ENCODE data around the gene ADARB2. TPM values are rescaled to one million over a fixed set of nuclear protein-coding genes. Genes with fewer than 3 reads are reported as not detected.

ADARB2 gene
- total RNA-seq, 2 donors from 2014 or later, result 8.0 to 12.2 TPM

- Histone ChIP-seq H3K27me3 (no peaks in the 10 kb centered on the region), H3K4me3 (no peak overlapping the region), H3K9me3 (no peaks in the 10 kb centered on the region), H3K36me3 (replicated peaks in 1 of 2; ENCODE audit: insufficient read depth in 1 of 2, low read depth in 2 of 2) (no peaks in the 10 kb centered on the region), H3K4me1 (no peaks in the 10 kb centered on the region), H3K27ac (no peak overlapping the region)
- no peak for TF ChIP-seq CTCF (IDR thresholded peaks at IDR 0.05)
- no peak for TF ChIP-seq POLR2A (IDR thresholded peaks at IDR 0.05)
- DNase-seq, result no peak
- no peak for ATAC-seq
- intact Hi-C loops (cut with DNase I), result no loop called here
- WGBS, 2 donors, result 62 to 71% methylated on average over 4 to 5 of the region's 5 CpGs
Measured at GRCh38 chr10:1595726-1596125, 141.6 kb downstream of the ADARB2 start.

DNA sequence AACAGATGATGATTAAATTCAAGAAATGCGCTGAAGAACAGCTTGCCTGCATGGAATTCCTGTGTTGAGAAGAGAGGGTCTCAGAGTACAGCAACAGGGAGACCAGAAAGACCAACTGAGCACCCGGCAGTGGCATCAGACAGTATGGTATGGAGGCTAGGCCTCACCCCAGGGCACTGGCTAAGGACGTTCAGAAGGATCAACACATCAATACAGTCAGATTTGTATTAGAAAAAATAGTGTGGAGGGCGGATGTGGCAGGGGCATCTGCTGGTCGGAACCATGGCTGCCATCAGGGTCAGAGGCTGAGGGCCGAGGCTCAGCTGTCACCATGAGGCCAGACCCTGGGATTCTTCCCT is 142.1 kb downstream of the ADARB2 start:
- intact Hi-C loops (cut with DNase I), result no loop called here
- no peak for ATAC-seq
- H3K27ac ChIP-seq, result no peak overlapping the region
- H3K36me3 ChIP-seq (replicated peaks in 1 of 2; ENCODE audit: insufficient read depth in 1 of 2, low read depth in 2 of 2), result no peaks in the 10 kb centered on the region
- H3K4me1 ChIP-seq, result no peaks in the 10 kb centered on the region
- no peaks in the 10 kb centered on the region for H3K27me3 ChIP-seq
- no peak overlapping the region for H3K4me3 ChIP-seq
- no peak for TF ChIP-seq CTCF (IDR thresholded peaks at IDR 0.05)
- TF ChIP-seq POLR2A (IDR thresholded peaks at IDR 0.05), result no peak
- no peaks in the 10 kb centered on the region for H3K9me3 ChIP-seq
- 70 to 75% methylated on average over 5 to 6 of the region's 6 CpGs for WGBS, 2 donors
- DNase-seq, result no peak

DNA sequence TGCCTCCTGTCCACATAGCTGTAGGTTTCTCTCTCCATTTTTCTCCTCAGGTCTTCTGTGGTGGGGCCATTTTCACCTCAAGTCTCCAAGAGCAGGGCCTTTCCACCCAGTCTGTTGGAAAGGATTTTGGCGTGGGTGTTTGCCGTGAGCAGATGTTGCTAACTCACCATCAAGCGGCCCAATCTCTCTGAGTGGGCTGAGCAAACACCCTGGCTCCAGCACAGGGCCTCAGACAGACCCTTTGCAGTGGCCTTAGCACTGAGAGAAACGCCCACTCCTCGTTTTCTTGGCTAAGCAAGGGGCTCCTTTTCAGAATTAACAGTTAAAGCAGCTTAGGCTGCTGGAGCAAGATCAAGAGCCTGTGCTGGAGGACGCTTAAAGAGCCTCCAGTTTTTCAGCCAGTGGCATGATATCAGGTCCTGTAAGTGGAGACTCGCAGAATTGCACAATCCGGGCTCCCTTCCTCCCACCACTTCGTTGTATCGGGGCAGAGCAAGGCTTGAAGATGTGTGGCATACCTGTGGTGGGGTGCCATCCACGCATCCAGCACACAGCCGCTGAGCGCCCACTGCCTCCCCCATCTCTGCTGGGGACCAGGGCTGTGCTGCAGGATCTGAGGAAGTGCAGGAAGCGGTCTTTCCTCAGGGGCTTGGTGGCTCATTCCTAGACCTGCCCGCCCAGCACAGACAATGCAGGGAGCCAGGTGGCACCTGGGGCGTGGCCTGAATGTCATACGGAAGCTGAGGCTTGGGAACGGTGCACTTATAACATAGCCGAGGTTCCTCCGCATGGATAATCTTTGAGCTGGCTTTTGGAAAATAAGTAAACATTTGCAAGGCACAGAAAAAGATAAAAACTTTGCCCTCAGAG is 142.7 kb downstream of the ADARB2 start:
- 54 to 59% methylated on average over 19 to 20 of the region's 20 CpGs for WGBS, 2 donors
- no peak overlapping the region for H3K4me3 ChIP-seq
- intact Hi-C loops (cut with DNase I), result no loop called here
- ATAC-seq (no peak), DNase-seq (no peak)
- H3K4me1 ChIP-seq, result no peaks in the 10 kb centered on the region
- TF ChIP-seq CTCF (IDR thresholded peaks at IDR 0.05), result no peak
- TF ChIP-seq POLR2A (IDR thresholded peaks at IDR 0.05), result no peak
- no peaks in the 10 kb centered on the region for H3K9me3 ChIP-seq
- no peaks in the 10 kb centered on the region for H3K36me3 ChIP-seq (replicated peaks in 1 of 2; ENCODE audit: insufficient read depth in 1 of 2, low read depth in 2 of 2)
- H3K27me3 ChIP-seq, result no peaks in the 10 kb centered on the region
- no peak overlapping the region for H3K27ac ChIP-seq

DNA sequence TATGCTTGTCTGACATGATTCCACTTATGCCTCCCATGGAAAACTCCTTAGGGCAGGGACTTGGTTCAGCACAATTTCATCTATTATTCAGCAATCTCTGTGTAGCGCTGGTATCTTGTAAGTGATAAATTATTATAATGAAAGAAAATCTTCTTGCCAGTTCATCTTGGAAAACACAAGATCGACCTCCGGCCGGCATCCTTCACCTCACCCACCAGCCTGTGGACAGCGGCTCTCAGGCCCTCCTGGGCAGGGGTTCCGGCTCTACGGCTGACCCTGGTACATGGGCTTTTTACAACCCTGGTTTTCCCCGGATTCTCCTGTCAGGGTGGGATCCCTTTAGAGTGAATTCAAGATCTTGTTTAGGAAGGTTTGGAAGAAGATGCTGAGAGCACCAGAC is 145.6 kb downstream of the ADARB2 start:
- DNase-seq (no peak), ATAC-seq (no peak)
- Histone ChIP-seq H3K27ac (no peak overlapping the region), H3K4me3 (no peak overlapping the region), H3K27me3 (no peaks in the 10 kb centered on the region), H3K9me3 (no peaks in the 10 kb centered on the region), H3K36me3 (replicated peaks in 1 of 2; ENCODE audit: insufficient read depth in 1 of 2, low read depth in 2 of 2) (no peaks in the 10 kb centered on the region), H3K4me1 (no peaks in the 10 kb centered on the region)
- TF ChIP-seq CTCF (IDR thresholded peaks at IDR 0.05), result no peak
- no peak for TF ChIP-seq POLR2A (IDR thresholded peaks at IDR 0.05)
- intact Hi-C loops (cut with DNase I), result no loop called here
- 61 to 70% methylated on average over 5 to 8 of the region's 8 CpGs for WGBS, 2 donors

DNA sequence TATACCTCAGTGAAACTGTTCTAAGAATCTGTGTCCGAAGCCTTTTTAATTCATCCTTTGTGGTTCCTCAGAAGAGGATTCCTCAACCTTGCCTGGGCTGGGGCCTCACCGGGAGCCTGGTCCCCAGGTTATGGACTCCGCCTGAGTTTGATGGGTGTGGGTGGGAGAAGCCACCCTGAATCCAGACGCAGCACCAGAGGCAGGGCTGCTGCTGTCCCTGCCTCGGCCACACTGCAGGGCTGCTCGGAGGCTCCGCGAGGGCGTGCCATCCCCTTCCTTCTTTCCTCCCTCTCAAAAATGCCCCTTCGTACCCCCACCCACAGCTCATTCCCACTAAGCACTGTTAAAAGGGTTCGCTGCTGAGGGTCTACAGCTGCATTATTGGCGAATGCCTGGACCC is 146.3 kb downstream of the ADARB2 start:
- no peak for DNase-seq
- Histone ChIP-seq H3K27me3 (no peaks in the 10 kb centered on the region), H3K36me3 (replicated peaks in 1 of 2; ENCODE audit: insufficient read depth in 1 of 2, low read depth in 2 of 2) (no peaks in the 10 kb centered on the region), H3K4me3 (no peak overlapping the region), H3K27ac (no peak overlapping the region), H3K4me1 (no peaks in the 10 kb centered on the region), H3K9me3 (no peaks in the 10 kb centered on the region)
- 58 to 80% methylated on average over 7 to 12 of the region's 12 CpGs for WGBS, 2 donors
- TF ChIP-seq CTCF (IDR thresholded peaks at IDR 0.05) (no peak), POLR2A (IDR thresholded peaks at IDR 0.05) (no peak)
- intact Hi-C loops (cut with DNase I), result no loop called here
- ATAC-seq, result no peak
